ENCODE measurements around the gene DNAJC4. TPM values are rescaled to one million over a fixed set of nuclear protein-coding genes. Genes with fewer than 3 reads are reported as not detected.
A peak's percentile ranks its signal among the peaks of the same experiment; 100 is the strongest.

The DNAJC4 gene, protein sequence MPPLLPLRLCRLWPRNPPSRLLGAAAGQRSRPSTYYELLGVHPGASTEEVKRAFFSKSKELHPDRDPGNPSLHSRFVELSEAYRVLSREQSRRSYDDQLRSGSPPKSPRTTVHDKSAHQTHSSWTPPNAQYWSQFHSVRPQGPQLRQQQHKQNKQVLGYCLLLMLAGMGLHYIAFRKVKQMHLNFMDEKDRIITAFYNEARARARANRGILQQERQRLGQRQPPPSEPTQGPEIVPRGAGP
- polyA plus RNA-seq (2013, experiment 1 of 2; ENCODE audit: insufficient read length) = 43.8 TPM
- polyA plus RNA-seq (2013, experiment 2 of 2; ENCODE audit: insufficient read length) = 45.5 TPM

DNA sequence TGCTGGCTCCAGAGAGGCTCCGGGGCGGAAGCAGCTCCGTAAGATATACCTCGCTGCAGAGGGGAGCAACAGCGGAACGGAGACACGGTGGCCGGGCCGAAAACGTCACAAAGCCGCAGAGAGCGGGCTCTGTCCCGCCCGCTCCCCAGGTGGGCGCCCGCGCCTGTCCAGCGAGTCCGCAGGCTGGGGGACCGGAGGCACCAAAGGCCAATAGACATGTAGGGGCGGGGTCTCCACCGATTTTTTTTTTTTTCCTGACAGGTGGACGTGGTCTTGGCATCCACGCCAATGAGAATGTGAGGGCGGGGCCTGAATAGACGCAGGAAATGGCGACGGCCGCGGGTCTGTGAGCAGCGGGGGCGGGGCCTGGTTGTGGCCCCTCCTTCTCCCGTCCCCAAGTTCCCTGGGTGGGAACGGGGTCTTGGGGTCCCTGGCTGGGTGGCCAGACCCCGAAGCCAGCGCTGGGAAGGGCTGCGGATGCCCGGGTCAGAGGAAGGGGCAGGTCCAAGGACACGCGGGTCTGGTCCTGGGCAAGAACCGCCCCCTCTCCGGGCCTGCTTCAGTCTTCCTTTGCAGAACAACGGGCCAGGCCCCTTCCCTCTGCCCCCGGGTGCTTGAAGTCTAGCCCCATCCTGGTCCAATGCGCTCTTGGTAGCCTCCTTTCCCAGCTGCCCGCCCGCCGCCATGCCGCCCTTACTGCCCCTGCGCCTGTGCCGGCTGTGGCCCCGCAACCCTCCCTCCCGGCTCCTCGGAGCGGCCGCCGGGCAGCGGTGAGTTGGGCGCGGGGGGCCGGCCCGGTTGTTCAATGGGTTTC lies at the start of gene DNAJC4:
DNAJC4 (plus strand) TSS at position 378 of the 814 bp plus-strand sequence; CDS start at position 685, 307 bp downstream.
- DNase-seq = peak; percentile 86

DNA sequence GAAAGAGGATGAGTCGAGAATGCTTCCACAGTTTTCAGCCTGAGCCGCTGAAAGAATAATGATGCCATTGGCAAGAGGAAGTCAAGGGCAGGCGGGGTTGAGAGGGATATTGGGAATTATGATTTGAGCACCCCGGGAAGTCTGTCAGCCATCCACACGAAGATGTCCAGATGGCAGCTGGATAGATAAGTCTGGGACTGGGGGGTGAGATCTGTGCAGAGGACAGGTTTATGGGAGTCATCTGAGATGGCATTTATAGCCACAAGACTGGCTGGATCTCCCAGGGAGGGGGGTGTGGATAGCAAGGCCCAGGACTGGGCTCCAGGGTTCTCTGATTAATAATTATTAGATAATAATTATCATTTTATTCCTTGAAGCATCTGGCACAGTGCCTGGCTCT lies 49.5 kb upstream of the DNAJC4 start:
- no peak for DNase-seq

DNA sequence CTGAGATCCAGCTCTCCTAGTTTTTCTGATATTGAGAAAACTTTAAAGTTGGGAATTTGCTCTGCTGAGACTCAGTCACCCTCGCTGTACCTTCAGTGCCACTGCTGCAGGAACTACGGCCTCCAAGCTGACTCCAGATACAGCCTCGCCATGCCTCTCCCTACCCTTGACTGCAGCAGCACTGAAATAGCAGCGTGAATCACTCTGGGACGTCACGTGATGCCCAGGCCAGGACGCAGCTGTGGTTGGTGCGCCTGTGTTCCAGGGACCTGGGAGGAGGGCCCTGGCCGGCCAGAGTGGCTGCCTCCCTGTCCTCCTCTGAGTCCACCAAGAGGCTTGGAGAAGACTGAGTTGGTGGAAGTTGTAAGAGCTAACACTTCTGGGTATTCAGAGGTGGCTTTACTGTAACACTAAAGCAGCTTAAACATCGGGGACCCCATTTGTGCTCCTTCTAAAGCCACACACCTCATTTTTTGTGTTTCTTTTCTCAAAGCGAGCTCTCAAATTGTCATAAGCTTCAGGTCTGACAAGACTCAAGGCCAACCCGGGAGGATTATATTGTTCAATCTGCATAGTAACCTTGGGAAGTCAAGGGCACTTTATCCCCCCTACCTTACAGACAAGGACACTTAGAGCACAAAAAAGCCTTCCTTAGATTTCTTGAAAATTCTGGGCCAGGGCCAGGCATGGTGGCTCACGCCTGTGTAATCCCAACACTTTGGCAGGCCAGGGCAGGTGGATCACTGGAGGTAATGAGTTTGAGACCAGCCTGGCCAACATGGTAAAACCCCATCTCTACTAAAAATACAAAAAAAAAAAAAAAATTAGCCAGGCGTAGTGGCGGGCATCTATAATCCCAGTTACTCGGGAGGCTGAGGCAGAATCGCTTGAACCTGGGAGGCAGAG lies 48.6 kb upstream of the DNAJC4 start:
- DNase-seq = peak; percentile 90

DNA sequence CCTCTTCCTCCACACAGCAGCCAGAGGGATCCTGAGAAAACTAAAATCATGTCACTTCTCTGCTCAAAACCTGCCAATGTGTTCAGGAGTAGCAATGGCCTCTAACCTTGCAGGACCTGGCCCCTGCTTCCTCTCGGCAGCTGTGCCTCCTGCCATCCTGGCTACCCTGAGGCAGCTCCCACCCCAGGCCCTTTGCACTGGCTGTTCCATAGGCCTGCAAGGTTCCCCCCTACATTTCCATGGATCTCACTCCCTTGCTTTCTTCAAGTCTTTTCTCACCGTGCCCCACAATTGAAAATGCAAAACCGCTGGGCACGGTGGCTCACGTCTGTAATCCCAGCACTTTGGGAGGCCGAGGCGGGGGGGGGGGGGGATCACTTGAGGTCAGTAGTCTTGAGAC lies 46.5 kb upstream of the DNAJC4 start:
- no peak for DNase-seq

DNA sequence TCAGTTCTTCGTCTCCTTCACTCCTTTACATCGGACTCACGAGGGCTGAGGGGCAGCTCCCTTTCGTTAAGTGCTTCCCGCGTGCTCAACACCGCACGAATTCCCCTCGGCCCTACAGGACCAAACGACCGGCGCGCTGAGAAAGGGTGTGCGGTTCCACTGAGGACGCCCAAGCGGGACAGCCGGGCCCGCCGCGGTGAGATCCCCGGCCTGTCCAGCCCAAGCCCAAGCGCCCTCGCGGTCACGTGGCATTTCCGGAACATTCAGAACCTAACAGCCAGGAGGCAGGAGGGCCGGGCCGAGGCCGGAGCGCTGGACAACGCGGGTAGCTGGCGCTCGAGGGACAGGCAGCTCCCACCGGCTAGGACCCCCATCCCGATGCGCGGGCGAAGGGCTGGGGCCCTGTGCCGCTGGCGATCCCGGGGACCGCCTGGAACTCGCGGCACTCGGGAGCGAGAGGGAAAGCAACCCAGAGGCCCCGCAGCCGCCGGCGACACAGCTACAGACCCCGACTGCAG lies 45.1 kb upstream of the DNAJC4 start:
- DNase-seq = peak; percentile 76

DNA sequence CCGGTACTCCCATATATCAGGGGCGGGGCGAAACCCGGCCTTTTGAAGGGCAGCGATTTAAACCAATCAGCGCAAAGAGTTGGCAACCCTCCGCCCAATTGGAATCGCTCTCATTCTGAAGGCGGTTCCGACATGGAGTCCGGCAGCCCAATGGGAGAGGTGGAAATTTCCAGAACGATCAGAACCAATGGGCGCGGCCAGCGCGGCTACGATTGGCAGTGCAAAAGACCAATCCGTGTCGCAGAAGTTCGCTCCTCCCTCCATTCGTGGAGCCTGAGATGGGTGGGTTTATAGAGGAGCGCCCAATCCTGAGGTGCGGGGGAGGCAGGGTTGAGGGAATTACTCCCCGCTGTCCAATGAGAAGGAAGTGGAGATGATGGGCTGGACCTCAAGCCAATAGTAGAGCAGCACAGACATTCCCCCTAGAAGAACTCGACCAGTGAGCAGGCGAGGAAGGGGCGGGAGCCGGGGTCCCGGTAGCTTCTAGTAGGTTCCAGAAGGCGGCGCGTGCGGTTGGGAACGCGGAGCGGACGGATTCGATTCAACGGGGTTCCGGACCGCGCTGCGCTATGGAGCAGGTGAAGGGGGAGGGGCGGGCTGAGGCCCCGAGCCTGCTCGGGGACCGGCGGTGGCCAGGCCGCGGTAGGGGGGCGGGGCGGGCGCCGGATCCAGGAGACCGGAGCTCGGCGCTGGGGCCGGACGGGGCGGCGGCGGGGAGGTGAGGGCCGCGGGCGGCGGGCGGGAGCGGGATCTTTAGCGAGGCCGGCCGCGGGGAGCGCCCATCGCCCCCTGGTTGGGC lies 44.5 kb upstream of the DNAJC4 start, which contains the start of gene STIP1:
STIP1 (plus strand) TSS at position 479 of the 799 bp plus-strand sequence; CDS start at position 570, 91 bp downstream.
- peak; percentile 100 for DNase-seq

DNA sequence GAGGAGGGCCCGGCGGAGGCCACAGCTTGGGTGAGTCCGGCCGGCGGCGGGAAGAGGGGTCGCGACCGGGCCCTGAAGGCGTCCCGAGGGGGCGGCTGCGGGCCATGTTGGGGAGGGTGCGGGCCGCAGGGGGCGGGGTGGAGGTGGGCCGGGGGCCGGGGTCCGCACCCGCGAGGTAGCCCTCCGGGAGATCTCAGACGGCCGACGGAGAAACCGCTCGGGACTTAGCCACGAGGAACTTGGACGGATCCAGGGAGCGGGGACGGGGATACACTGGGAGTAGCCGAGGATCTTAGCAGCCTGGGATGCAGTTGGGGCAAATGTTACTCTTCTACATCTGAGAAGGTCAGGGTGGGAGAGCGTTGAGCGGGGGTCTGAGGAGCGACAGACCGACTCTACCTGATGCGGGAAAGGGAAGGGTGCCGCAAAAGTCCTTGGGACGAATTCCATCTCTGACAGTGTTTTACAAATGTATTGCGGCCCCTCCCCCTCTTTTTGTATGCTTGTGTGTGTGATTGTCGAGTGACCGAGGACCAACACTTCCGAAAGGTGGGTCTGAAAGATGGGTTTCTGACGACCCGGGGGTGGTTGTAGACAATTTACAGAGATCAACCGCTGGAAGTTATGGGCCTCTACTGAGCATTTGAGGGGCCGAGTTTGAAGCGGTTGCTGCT lies 43.7 kb upstream of the DNAJC4 start:
- no peak for DNase-seq

DNA sequence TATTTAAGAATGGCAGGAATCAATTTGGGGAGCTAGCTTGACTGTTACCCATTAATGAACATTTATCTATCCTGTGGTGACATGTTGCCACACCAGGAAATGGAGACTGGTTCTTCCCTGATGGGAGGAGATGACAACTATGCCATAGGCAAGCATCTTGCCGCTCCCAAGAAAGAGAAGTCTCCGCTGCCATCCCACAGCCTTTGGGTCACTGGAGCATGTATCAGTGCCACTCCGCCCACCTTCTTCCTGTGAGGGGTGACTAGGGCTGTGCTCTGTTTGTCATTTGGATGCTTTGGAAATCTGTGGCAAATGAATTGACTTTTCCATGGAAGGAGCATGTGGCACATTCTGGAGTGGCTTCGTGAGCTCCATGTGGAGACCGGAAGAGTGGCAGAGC lies 37.9 kb upstream of the DNAJC4 start:
- no peak for DNase-seq

DNA sequence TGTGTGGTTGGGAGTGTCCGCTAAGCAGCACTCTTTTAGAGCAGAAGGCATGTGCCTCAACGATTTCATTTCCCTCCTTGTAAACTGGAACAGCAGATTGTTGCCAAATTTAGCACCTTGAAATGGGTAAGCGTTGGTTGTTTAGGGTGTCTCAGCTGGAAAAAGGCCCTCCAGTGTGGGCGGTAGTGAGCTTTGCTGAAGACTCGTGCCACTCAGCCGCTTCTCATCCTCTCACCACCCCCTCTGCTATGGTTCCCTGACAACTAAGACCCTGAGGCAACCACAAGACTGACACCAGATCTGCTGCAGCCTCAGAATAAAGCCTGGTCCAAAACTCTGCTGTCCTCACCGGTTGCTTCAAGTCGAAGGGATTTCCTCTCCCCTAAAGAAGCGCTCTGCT lies 33.7 kb upstream of the DNAJC4 start:
- no peak for DNase-seq

DNA sequence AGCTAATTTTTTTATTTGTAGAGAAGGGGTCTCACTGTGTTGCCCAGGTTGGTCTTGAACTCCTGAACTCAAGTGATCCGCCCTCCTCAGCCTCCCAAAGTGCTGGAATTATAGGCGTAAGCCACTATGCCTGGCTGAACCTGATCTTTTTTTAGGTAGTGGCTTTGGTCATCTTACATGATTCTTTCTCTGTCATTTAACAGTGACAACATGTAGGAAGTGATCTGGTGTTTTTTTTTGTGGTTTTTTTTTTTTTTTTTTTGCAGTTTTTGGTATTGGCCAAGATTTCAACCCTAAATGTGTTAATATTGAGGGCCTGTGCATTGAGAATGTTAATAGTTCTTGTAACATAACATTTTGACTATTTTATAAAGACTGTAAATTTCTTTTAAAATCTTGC lies 31.8 kb upstream of the DNAJC4 start:
- no peak for DNase-seq

DNA sequence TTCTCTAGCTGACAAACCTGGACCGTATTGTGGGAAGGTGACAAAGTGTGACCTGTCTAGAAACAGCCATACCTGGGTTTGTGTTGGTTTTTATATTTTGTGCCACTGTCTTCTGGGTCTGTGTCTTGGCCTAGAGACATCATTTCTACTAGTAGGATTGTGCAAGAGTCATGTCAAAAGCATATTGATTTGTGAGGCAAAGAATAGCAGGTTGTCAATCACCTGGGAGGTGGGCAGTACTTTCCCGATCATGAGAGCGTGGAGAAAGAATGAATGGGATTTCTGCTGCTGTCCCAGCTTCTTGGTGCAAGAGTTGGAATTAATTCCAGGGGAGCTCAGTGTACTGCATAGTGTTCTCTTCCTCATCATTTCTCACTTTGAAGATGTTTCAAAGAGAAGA lies 28.8 kb upstream of the DNAJC4 start:
- DNase-seq = no peak

DNA sequence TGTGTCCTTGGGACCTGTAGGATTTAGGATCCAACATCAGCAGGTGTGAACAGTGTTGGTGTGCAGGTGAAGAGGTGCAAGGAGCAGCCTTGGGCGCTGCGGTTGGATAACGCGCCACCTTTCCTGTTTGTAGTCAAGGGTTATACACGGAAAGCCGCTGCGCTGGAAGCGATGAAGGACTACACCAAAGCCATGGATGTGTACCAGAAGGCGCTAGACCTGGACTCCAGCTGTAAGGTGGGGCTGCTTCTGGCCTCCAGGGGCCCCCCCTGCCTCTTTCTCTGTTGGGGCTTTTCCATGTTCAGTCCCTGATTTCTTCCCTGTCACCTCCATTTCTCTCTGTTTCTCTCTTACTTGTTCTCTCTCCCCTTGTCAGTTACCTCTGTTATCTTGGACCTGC lies 27.4 kb upstream of the DNAJC4 start:
- DNase-seq = no peak

DNA sequence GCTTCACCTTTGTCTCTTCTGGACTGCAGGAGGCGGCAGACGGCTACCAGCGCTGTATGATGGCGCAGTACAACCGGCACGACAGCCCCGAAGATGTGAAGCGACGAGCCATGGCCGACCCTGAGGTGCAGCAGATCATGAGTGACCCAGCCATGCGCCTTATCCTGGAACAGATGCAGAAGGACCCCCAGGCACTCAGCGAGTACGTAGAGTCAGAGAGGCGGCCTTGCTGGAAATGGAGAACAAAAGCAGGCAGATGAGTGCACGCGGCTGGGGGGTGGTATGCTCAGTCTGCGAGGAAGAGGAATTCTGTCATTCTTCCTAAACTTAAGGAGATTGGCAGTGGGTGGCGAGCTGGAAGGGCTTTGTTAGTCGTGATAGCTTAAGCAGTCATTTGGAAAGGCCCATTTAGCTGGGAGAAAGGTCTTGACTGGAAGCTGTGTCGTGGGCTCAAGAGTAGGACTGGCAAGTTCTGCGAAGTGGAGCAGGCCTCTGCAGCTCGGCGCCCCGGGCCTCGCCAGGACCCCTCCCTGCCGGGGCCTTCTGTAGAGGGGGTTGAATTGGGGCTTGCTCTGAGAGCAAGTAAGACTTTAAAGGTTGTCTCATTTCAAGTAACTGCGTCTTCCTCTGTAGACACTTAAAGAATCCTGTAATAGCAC lies 26.8 kb upstream of the DNAJC4 start:
- DNase-seq = no peak

DNA sequence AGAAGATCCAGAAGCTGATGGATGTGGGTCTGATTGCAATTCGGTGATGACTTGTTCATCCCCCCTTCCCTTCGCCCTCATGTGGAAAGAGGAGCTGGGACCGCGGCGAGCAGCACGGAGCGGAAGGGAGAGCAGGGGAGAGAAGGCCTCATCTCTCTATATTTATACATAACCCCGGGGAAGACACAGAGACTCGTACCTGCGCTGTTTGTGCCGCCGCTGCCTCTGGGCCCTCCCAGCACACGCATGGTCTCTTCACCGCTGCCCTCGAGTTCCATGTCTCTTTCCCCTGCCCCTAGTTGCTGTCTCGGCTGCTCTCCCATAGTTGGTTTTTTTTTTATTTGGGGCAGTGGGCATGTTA lies 26.3 kb upstream of the DNAJC4 start:
- no peak for DNase-seq

DNA sequence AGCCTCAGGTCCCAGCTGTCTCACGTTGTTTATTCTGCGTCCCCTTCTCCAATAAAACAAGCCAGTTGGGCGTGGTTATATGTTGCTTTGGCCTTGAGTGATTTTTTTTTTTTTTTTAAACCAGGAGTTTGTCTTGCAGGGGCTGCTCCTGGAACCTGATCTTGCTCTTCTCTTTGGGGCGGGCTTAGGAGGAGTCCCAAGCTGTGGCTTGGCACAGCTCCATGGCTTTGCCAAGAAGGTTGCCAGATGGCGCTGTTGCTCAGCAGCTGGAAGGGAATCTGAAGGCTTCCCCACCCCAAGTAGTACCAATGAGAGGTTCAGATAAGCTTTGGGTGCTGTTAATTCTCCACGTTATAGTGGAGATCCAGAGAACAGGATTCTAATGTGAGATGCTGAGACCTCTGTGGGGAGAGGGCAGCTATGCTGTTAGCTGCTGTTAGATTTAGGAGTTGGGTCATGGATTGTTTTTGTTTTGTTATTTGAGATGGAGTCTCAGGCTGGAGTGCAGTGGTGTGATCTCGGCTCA lies 25.8 kb upstream of the DNAJC4 start:
- peak; percentile 93 for DNase-seq

DNA sequence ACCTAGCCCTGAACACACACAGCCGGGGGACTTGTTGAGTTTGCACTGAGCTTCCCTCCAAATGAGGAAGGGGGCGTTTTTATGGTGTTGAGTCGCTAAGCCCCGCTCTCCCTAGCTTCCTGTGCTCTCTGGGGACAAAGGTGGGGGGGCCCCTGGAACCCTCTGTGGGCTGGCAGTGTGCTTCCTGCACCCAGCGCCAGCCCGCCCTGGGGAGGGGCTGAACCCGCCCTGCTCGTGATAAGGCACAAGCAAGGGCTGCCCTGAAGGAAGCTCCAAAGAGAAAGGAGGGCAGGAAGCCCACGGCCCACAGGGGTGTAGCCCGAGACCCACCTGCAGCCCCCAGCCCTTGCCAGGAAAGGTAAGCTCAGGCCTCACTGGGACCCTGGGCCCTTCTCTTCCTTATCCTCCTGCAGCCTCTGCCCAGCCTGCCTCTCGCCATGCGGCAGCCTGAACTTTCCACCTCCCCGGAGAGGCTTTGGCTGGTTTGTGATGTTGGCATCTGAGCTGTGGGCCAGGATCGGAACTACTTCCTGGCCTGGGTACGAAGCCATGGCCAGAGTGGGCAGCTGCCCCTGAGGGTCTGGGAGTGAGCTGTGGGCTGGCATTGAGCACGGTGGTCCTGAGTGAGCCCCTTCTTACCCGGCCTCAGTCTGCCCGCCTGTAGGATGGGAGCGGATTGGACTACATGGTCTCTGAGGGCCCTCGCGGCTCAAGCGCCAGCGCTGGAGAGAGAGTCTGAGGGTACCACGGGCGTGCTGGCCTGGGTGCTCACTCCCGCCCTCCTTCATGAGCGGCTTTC lies 23.7 kb upstream of the DNAJC4 start, which contains the start of gene FERMT3:
FERMT3 (plus strand) TSS at position 265 of the 799 bp plus-strand sequence. CDS start 644 bp downstream, outside the sequence.
- no peak for DNase-seq

DNA sequence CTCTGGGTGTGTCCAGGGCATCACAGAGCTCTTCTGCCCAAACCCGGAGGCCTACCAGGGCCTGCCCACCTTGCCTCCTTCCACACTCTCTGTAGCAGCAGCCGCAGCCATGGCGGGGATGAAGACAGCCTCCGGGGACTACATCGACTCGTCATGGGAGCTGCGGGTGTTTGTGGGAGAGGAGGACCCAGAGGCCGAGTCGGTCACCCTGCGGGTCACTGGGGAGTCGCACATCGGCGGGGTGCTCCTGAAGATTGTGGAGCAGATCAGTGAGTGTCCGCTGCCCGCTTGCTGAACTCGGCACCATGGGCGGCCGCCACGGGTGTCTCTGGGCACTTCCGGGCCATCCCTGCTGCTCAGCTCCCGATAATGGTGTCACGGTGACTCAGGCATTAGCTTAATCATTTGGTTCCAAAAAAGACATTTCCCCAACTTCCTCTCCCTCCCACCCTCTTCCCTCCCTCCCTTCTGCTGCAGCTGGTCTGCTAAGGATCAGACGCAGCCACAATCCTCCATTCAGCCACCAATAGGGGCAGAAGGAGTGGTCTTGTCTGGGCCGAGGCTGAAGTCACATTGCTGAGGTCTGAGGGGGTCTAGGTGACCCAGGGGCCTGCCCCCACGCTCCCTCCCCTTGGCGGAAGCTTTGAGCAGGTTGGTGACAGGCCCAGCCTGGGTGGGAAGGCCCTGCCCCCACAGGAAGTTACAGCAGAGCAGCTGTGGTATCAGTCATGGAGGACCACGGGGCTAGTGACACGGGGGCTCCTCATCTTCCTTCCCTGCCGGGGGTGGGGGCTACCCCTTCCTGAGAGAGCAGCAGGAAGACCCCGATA lies 22.9 kb upstream of the DNAJC4 start:
- DNase-seq = peak; percentile 67

DNA sequence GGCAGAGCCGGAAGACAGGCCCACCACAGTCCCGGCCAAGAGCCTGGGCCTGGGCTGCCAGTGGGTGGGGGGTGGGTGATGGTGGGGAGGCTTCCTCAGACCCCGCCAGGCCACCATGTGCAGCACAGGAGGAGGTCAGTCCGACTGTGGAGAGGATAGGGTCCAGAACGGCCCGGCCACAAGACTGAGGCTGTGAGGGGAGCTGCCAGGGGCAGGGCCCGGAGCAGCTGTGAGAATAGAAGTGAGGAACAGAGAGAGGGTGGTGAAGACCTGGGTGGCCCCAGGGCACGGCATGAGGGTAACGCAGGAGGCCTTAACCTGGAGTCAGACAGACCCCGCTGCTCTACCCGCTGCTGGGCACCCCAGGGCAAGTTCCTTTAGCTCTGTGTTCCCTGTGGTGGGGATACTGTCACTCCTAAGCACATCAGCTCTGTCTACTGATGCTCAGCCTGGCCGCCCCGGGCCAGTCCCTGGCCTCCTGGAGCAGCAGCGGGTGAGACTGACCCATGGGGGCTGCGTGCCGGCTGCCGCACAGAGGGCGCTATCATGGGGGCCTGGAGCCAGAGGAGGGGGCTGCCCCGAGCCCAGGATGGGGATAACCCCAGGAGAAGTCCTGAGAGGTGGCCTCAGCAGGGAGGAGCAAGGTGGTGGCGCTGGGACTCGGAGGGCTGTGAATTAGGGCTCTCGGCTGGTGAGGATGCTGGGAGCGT lies 22.1 kb upstream of the DNAJC4 start:
- no peak for DNase-seq

All from fibroblast of skin of abdomen (primary cell).